ENCODE data around the gene NELFCD.
A peak's percentile ranks its signal among the peaks of the same experiment; 100 is the strongest.

Gene NELFCD

DNA sequence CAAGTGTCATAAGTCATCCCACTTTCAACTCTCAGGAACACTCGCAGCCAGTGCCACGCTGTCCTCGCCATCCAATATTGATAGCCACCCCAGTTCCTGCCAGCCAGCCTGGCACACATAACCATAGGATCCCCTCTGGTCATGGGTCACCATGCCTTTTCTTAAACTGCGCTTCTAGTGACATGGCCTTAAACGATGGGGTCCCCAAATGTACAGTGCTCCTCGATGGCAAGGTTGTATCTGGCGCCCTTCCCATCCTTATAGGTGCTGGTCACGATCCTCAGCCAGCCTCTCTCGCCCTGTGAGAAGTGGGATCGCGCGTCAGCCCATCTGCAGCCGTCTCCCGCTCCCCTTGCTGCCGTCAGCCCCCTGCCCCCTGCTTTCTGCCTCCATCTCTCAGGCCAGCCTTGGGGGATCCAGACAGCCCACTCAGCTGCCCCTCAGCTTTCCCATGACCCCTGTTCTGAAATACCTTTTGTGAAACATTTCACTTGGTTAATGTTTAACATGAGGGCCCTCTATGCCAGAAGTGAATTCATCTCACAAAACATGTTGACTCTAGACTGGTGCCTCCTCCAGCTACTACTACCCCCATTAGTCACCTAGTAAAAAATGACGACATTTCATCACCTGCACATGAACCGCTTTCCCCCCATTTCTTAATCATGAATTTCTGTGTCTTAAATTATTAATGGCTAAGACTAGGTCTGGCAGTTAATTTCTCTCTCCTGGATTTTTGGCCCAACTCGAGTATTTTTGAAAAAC is 14.6 kb downstream of the NELFCD start:
- DNase-seq: no peak

DNA sequence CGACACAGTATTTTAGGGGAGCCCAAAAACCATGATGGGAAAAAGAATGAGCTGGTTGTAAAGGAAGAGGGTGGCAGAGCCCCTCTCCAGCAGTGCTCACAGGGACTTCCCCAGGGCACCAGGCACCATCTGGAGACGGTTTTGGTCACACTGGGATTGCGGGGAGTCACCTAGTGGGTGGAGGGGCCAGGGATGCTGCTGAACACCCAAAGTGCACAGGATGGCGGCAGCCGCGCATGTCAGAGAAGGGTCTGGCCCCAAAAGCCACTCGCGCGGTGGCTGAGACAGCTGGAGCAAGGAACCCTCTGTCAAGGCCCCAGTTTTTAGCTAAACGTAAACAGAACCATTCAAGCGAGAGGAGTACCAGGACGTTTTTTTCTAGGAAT is 15.2 kb downstream of the NELFCD start:
- no peak for DNase-seq

DNA sequence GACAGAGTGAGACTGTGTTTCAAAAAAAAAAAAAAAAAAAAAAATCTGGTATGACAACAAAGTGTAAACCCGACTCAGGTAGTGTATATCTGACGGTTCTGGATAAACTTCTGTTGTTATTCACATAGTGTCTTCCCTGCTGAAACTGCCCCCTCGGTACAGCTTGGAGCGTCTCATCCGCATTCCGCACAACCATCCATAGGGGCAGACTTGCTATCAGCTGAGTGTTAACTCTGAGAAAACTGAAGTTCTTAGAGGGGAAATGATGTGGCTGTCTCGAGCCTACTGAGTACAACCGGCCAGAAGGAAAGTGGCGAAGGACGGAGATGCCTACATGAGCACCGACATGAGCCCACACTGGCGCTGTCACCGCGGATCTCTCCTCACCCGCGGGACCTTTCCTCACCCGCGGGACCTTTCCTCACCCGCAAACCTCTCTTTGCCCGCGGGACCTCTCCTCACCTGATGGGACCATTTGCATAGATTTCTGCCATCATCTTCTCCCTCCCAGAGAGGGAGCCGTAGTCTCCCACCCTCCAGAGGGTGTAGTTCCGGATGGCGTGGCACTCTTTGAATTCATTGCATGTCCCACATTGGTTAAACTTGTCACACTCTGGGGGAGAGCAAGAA is 16.2 kb downstream of the NELFCD start:
- DNase-seq: no peak

- DNase-seq: no peak
Measured at GRCh38 chr20:58998656-58999055, 17.6 kb downstream of the NELFCD start.

- DNase-seq: no peak
Measured at GRCh38 chr20:59000326-59000725, 19.3 kb downstream of the NELFCD start.

GRCh38 chr20:59001068-59001448 is 20.0 kb downstream of the NELFCD start:
- no peak for DNase-seq

- no peak for DNase-seq
Measured at GRCh38 chr20:59001449-59002171, 20.6 kb downstream of the NELFCD start.

DNA sequence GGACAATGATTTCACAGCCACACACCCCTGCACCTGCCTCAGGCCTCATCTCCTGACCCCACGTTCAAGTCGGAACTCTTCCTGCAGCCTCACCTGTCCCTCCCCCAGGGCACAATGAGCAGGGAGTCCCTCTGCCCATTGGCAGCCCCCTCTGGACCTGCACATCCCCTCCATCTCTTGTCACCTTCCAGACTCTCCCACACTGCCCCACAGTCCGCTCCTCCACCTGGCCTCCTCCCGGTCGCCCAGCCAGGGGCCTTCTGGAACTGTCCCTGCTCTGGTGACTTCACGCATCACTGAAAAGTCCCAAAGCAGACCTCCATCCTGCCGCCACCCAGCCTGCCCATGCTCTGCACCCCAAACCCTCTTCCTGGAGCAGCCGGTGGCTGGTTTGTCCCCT is 21.3 kb downstream of the NELFCD start:
- no peak for DNase-seq

- DNase-seq: no peak
Measured at GRCh38 chr20:59002874-59003399, 21.9 kb downstream of the NELFCD start.

- no peak for DNase-seq
Measured at GRCh38 chr20:59003836-59004492, 22.9 kb downstream of the NELFCD start.

DNA sequence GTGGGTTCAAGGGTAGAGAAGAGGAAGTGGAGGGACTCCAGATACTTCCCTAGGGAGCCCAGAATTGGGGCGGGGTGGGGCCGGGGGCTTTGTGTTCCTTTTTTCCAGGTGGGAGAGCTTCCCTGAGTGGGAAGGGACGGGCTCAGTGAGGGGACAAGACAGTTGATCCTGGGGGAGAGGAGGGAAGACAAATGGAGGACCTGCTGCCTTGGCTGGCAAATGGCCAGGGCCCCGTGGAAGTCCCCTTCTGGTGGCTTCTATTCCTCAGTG is 23.4 kb downstream of the NELFCD start:
- no peak for DNase-seq

- DNase-seq: peak; percentile 85
Measured at GRCh38 chr20:59004763-59005522, 23.9 kb downstream of the NELFCD start.

DNA sequence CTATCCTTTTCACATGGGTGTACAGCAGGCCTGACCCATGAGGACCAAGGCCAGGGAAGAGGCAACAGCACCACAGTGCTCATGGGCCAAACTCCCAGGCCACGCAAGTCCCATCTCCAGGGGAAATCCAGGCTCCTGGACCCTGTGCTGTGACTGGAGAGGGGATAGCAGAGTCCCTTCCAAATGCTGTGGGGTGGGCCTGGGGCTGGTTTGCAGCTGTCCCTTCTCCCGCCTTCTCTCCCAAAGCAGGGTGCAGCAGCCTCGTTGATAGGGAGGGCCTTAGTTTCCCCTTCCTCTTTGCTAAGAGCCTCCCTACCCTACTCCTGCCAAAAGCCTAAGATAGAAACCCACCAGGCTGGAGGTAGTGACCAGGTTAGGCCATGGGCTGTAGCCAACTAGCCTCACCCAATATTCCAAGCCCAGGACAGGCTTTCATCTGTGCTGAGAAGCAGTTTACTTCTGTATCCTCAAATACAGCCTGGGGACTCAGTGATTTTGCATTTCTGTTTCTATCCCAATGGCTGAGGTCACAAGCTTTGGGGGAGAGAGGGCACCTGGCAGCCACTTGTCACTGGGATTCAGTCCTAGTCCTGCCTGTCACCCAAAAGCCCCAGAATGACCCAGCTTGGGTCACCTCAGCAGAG is 24.6 kb downstream of the NELFCD start:
- no peak for DNase-seq

DNA sequence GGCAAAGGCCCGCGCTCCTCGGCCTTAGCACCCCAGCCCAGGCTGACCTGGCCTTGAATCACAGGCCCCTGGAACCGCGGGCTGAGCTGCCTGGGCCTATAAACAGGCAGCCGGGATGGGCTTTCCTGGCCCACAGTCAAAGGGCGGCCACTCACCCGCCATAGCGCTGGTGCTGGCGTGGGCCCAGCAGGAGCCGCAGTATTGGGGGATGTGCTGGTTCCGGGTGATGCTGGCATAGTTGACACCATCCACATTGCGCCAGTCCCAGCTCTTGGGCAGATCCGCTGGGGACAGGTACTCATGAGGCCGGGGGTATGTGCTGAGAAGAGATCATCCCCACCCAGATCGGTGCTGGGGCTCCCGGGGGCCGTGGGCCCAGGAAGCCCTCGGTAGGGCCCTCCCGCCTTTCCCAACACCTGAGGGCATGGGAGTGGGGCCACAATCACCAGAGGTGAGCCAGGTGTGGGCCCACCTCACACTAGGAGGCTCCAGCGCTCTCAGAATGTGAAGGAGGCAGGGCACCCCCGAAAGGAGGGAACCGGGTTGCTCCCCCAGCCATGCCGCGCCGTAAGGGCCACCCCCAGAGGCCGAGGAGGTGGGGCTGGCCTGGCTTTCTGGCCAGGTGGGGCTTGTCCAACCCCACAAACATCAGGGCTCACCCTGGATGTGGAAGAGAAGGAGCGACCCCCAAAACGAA is 25.3 kb downstream of the NELFCD start:
- no peak for DNase-seq

DNA sequence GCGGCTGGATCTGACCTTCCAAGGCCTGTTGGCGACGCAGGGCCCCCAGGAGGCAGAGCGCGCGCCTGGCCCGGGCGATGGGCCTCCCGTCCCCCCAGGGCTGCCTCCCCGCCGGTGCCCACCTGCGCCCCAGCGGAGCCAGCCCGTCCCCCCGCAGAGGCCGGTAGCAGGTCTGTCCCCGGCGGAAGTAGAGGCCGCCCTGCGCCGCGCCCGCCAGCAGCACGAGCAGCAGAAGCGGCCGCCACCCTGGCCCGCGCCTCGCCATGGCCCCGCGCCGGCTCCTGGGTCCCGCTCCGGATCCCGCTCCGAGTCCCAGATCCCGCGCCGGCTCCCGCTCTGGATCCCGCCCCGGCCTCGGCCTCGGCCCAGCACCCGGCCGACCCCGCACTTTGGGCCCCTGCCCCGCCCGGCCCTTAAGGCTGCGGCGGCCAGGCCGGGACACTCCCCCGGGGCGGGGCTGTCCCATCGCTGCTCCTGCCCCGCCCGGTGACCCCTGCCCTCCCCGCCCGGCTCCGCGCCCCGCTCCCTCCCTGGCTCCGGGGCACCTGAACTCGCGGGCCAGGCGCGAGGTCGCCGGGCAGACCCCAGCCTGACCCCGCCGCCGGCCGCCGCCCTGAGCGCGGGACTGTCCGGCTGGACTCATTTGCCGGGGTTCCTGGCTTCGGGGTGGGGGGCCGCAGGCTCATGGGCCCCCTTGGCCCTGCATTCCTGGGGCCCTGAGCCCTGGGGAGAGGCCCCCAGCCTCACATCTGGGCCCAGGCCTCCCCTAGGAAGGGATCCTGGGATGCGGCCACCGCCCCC is 26.0 kb downstream of the NELFCD start, which contains the start of gene CTSZ:
Gene CTSZ (minus strand): TSS at position 391 of the 801 bp plus-strand sequence. CDS start 126 bp downstream, at position 265.
- DNase-seq: peak; percentile 63

DNA sequence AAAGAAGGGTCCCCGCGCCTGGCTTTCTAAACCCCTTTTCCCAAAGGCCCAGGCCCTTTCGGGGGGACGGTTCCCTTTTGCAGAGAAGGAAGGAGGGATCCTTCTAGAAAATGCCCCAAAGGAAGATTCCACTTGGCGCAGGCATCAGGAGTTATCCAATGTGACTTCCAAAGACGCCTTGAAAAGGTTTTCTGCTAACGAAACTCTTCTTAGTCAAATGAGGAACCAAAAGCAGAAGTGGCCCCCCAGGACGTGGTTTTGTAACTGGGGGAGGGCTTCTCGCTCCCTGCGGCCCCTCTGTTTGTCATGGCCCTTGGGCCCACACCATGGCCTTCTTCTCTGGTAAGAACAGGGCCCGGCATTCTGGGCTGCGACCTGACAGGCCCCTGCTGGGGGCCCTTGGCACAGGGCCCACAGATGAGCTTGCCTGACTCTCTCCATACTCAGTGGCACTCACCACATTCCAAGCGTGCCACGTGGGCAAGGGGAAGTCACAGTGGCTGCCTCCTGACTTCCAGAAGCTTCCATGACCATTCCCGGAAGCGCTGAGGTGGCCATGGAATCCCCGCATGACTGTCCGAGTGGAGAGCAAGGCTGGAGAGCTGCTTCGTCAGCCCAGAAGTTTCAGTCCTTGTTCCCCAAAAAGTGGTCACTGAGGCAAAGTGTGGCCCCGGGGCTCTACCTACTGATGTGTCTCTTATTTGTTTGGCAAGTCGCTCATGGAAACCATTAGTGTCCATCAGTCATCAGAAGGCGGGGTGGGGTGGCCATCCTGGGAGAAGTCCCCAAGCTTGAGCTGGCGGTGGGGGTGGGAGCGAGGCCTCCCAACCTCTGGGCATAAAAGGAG is 26.8 kb downstream of the NELFCD start:
- DNase-seq: peak; percentile 85

- DNase-seq: no peak
Measured at GRCh38 chr20:59008715-59009336, 27.8 kb downstream of the NELFCD start.

GRCh38 chr20:59010321-59010994 is 29.4 kb downstream of the NELFCD start:
- DNase-seq: no peak

Measured in CD4-positive, alpha-beta T cell treated with Interferon gamma for 1 hour (primary cell).